HUES64 (cell line): ENCODE data around the gene STK33.

ENCODE experiments used
- H3K27ac ChIP-seq: 2 replicates; pipeline ENCODE4 v1.7.0; 2013; ENCODE audit warnings: low read depth, low read length, inconsistent platforms
- H3K27me3 ChIP-seq: 2 replicates; pipeline ENCODE4 v1.6.1; 2013; ENCODE audit warnings: mild to moderate bottlenecking, low read length; ENCODE audit not compliant: insufficient read depth
- H3K36me3 ChIP-seq: 2 replicates; pipeline ENCODE4 v1.6.1; 2013; ENCODE audit warnings: mild to moderate bottlenecking, low read length; ENCODE audit not compliant: insufficient read depth
- H3K4me1 ChIP-seq: 2 replicates; pipeline ENCODE4 v1.6.1; 2013; ENCODE audit warnings: mild to moderate bottlenecking, low read length, moderate library complexity; ENCODE audit not compliant: insufficient read depth
- H3K4me3 ChIP-seq: 2 replicates; pipeline ENCODE4 v1.5.1; 2013; ENCODE audit warnings: mild to moderate bottlenecking, low read length, moderate library complexity
- H3K9ac ChIP-seq: 2 replicates; pipeline ENCODE4 v1.6.1; 2013; ENCODE audit warnings: mild to moderate bottlenecking, low read depth, low read length
- H3K9me3 ChIP-seq: 2 replicates; pipeline ENCODE4 v1.6.1; 2013; ENCODE audit warnings: low read depth, low read length; ENCODE audit not compliant: insufficient read depth
- WGBS: fragments of 150-250, 120-280 bp; methylation state at CpG from one replicate; pipeline ENCODE4 v1.1.7; 2013; ENCODE audit warnings: missing lambda C conversion rate; 5-methylcytosine and 5-hydroxymethylcytosine counted together

STK33 gene

DNA sequence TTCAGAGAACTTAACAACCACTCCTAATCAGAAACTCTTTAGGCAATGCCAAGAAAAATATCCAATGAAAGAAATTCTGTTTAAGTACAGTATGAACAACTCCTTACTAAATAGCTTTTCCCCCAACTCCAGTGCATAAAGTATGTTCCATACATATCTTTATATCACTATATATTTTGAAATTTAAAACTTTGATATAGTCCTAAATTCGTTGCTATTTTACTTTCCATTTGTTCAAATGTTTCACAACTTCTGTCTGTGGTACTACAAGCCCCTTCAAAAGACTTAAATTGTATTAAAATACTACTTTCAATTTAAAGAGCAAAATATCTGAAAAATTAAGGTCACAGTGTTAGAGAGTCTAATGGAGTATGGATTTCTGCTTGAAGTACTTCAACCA is 52.6 kb downstream of the STK33 start:
- no peak overlapping the region for H3K4me3 ChIP-seq
- no peaks in the 10 kb centered on the region for H3K36me3 ChIP-seq
- no peak overlapping the region for H3K9ac ChIP-seq
- no CpG with 5 or more reads among the region's 1 CpG for WGBS
- no peaks in the 10 kb centered on the region for H3K4me1 ChIP-seq
- no peaks in the 10 kb centered on the region for H3K27me3 ChIP-seq
- no peaks in the 10 kb centered on the region for H3K9me3 ChIP-seq
- no peak overlapping the region for H3K27ac ChIP-seq

DNA sequence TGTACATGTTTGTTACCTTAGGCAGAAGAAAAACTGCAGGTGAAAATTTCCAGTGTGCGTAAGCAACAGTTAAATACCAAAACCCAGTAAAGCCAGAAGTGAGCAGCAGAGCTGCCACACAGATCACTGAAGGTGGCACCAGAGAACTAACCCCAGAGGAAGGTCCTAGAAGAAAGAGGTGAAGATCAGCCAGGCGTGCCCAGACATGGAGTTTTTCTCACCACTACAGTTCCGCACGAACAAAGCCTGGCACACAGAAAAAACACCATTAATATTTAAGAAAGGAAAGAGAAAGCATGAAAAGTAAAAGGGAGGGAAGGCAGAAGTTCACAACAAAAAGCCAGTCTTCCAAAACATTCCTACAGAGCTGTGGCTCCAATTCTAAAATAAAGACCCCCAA is 60.7 kb downstream of the STK33 start:
- H3K4me1 ChIP-seq, result peaks cover 1% of the 10 kb centered on the region; the same call in 1 of the 2 replicates
- 98% methylated on average over 2 of the region's 4 CpGs for WGBS
- no peak overlapping the region for H3K27ac ChIP-seq
- H3K36me3 ChIP-seq, result no peaks in the 10 kb centered on the region
- H3K4me3 ChIP-seq, result no peak overlapping the region
- no peaks in the 10 kb centered on the region for H3K9me3 ChIP-seq
- H3K9ac ChIP-seq, result no peak overlapping the region
- H3K27me3 ChIP-seq, result no peaks in the 10 kb centered on the region

DNA sequence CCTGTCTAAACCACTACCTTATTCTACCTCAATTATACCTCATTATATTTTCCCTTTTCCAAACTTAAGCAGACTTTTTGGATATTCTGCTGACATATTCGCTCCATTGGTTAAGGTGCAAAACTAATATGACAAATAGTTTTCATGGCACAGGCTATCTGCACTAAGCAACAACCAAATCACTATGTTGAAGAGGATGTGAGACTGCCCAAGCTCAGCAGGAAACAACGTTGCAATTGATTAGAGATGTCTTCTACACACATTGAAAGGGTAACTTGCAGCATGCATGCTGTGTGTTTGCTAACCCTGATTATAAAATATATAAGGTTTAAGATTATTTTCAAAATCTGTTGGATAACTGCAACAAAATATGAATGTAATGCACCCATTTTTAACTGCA is 61.6 kb downstream of the STK33 start:
- Histone ChIP-seq H3K4me3 (no peak overlapping the region), H3K4me1 (peaks cover 9% of the 10 kb centered on the region; the same call in 1 of the 2 replicates), H3K36me3 (no peaks in the 10 kb centered on the region), H3K27ac (no peak overlapping the region), H3K9ac (no peak overlapping the region), H3K27me3 (no peaks in the 10 kb centered on the region), H3K9me3 (no peaks in the 10 kb centered on the region)
- 96% methylated on average over 2 of the region's 2 CpGs for WGBS

DNA sequence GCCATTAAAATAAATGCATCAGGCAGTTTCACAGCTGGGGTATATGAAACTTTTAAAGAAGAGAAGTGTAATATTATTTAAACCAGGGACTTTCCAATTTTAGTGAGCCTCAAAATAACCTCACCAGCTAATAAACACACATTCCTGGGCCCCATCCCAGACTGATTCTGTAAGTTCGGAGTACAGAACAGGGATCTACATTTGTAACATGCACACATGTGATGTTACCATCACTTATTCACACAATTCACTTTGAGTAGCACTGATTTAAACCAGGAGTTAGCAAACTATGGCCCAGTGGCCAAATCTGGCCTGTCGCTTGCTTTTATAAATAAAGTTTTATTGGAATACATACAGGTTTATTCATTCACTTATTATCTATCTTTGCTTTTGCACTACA is 62.0 kb downstream of the STK33 start:
- 94% methylated on average over 1 of the region's 2 CpGs for WGBS
- Histone ChIP-seq H3K27ac (no peak overlapping the region), H3K27me3 (no peaks in the 10 kb centered on the region), H3K36me3 (no peaks in the 10 kb centered on the region), H3K9ac (no peak overlapping the region), H3K9me3 (no peaks in the 10 kb centered on the region), H3K4me3 (no peak overlapping the region), H3K4me1 (peaks cover 9% of the 10 kb centered on the region; the same call in 1 of the 2 replicates)

DNA sequence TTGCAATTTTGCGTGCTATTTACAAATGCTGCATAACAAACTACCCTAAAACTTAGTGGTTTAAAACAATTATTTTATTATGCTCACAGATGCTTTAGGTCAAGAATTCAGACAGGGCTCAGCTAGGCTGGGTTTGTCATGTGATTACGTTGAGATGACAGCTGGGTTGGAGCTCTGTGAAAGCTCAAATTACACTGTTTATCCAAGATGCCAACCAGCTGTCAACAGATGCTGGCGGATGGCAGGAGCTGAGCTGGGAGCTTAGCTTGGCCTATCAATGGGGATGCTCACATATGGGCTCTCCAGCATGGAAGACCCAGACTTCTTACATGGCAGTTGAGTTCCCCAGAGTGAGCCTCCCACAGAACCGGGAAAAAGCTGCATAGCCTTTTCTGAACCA is 62.7 kb downstream of the STK33 start:
- no peaks in the 10 kb centered on the region for H3K27me3 ChIP-seq
- 89% methylated on average over 4 of the region's 4 CpGs for WGBS

DNA sequence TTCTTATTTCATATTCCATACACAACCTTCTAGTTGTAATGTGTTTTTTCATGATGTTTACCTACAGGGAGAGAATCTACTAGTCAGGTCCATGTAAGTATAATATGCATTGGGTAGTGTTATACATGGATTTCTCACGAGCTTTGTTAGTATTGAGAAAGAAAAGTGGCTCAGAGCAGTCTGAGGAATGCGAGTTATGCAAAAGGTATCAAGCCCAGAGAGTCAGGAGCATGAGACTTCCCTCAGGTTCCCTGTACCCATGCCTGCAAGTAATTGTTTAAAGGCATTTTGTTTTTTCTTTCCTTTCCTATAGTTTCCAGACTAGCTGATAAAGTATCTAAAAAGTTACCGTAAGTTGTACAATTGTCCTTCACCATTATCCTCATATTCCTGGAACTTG is 66.1 kb downstream of the STK33 start:
- Histone ChIP-seq H3K4me1 (peaks cover 9% of the 10 kb centered on the region; the same call in 1 of the 2 replicates), H3K27ac (no peak overlapping the region), H3K9ac (no peak overlapping the region), H3K4me3 (no peak overlapping the region), H3K36me3 (no peaks in the 10 kb centered on the region), H3K9me3 (peaks cover 5% of the 10 kb centered on the region; the same call in 1 of the 2 replicates), H3K27me3 (no peaks in the 10 kb centered on the region)
- 55% methylated on average over 3 of the region's 3 CpGs for WGBS

More for the DNA sequence above, 62.7 kb downstream of the STK33 start:
- H3K9ac ChIP-seq, result no peak overlapping the region
- no peak overlapping the region for H3K4me3 ChIP-seq
- no peak overlapping the region for H3K27ac ChIP-seq
- peaks cover 9% of the 10 kb centered on the region; the same call in 1 of the 2 replicates for H3K4me1 ChIP-seq
- H3K36me3 ChIP-seq, result no peaks in the 10 kb centered on the region
- H3K9me3 ChIP-seq, result no peaks in the 10 kb centered on the region

DNA sequence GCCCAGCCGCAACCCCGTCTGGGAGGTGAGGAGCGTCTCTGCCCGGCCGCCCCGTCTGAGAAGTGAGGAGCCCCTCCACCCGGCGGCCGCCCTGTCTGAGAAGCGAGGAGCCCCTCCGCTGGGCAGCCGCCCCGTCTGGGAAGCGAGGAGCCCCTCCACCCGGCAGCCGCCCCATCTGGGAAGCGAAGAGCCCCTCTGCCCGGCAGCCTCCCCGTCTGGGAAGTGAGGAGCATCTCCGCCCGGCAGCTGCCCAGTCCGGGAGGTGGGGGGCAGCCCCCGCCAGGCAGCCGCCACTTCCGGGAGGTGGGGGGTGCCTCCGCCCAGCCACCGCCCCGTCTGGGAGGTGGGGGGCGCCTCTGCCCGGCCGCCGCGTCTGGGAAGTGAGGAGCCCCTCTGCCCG is 70.6 kb downstream of the STK33 start:
- no peak overlapping the region for H3K27ac ChIP-seq
- no peak overlapping the region for H3K4me3 ChIP-seq
- peaks cover 10% of the 10 kb centered on the region; the same call in 1 of the 2 replicates for H3K9me3 ChIP-seq
- WGBS, result 97% methylated on average over 34 of the region's 34 CpGs
- peaks cover 9% of the 10 kb centered on the region; the same call in 1 of the 2 replicates for H3K4me1 ChIP-seq
- no peak overlapping the region for H3K9ac ChIP-seq
- no peaks in the 10 kb centered on the region for H3K36me3 ChIP-seq
- no peaks in the 10 kb centered on the region for H3K27me3 ChIP-seq

DNA sequence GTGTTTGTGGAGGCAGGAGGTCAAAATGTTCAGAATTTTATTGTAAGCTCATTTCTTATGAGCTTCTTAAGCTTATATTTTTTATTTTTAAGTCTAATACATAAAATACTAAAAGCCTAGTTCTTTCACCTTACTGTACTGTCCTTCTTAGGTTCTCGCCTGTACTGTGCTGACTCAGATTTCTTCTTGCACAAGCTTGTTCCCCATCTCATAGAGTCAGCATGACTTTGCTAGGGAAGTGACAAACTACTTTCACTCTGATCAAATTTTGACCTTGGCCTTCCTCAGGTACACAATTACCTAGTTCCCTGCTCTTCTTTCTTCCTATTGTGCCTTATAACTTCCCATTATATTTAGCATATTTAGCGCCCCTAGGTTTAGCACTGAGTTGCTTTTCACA is 81.5 kb downstream of the STK33 start:
- 95% methylated on average over 2 of the region's 2 CpGs for WGBS
- H3K9ac ChIP-seq, result no peak overlapping the region

DNA sequence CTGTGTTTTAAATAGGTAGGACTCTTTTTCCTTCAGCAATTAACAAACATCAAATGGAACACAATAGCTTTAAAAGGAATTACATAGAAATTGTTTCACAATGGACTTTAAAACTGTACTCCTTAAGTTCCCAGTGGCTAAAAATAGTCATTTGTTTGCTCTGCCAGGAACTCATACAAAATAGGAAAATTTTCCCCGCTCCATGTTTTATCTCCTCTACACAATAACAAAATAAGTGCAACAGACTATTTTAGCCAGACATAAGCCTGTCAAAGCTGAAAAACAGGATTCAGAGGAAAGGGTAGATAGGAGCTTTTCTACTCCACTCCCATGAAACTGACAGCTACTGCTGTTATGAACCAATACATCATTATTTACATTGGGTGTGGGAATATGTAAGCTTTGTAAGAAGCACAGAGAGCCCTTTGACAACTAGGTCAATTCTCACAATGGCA is 90.1 kb downstream of the STK33 start:
- H3K9ac ChIP-seq, result no peak overlapping the region
- no peaks in the 10 kb centered on the region for H3K36me3 ChIP-seq
- H3K27ac ChIP-seq, result no peak overlapping the region
- WGBS, result 96% methylated on average over 1 of the region's 1 CpG
- H3K27me3 ChIP-seq, result no peaks in the 10 kb centered on the region
- no peaks in the 10 kb centered on the region for H3K4me1 ChIP-seq
- no peaks in the 10 kb centered on the region for H3K9me3 ChIP-seq
- no peak overlapping the region for H3K4me3 ChIP-seq

More for the DNA sequence above, 81.5 kb downstream of the STK33 start:
- Histone ChIP-seq H3K9me3 (peaks cover 18% of the 10 kb centered on the region), H3K4me3 (no peak overlapping the region), H3K36me3 (no peaks in the 10 kb centered on the region), H3K27me3 (no peaks in the 10 kb centered on the region), H3K4me1 (no peaks in the 10 kb centered on the region), H3K27ac (no peak overlapping the region)

DNA sequence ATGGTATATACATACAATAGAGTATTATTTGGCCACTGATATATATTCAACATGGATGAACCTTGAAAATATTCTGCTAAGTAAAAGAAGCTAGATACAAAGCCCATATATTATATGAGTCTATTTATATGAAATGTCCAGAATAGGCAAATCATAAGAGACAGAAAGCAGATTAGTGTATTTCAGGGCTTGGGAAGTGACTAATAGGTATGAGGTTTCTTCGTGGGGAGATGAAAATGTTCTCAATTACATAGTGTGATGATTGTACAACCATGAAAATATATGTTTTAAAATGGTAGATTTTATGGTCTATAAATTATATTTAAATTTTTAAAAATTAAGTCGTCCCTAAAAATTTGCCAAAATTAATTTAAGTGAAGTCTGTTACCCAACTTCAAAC is 92.2 kb downstream of the STK33 start:
- no peak overlapping the region for H3K9ac ChIP-seq
- H3K4me1 ChIP-seq, result no peaks in the 10 kb centered on the region
- no peak overlapping the region for H3K4me3 ChIP-seq
- 77% methylated on average over 2 of the region's 2 CpGs for WGBS
- no peak overlapping the region for H3K27ac ChIP-seq
- H3K27me3 ChIP-seq, result no peaks in the 10 kb centered on the region
- no peaks in the 10 kb centered on the region for H3K36me3 ChIP-seq
- no peaks in the 10 kb centered on the region for H3K9me3 ChIP-seq

DNA sequence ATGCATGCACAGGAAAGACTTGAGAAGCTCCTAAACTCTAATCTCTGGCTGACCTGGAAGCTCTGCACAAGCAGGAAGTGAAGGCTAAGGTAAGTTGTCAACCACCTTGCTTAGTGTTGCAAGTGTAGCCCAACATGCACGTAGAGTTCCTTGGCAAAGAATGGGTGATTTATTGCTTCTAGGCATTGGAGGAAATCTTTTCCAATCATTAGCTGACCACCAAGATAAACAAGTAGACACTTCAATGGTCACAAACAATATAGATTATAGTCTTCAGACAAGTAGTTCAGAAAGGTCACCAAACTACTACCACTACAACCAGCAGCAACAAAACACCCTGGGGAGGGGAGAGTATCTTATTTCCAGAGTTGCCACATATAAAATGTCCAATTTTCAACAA is 105.6 kb downstream of the STK33 start:
- H3K9me3 ChIP-seq, result peaks cover 19% of the 10 kb centered on the region
- H3K36me3 ChIP-seq, result no peaks in the 10 kb centered on the region
- H3K4me3 ChIP-seq, result no peak overlapping the region
- no peaks in the 10 kb centered on the region for H3K27me3 ChIP-seq
- H3K9ac ChIP-seq, result no peak overlapping the region
- 94% methylated on average over 1 of the region's 1 CpG for WGBS
- no peak overlapping the region for H3K27ac ChIP-seq
- no peaks in the 10 kb centered on the region for H3K4me1 ChIP-seq

DNA sequence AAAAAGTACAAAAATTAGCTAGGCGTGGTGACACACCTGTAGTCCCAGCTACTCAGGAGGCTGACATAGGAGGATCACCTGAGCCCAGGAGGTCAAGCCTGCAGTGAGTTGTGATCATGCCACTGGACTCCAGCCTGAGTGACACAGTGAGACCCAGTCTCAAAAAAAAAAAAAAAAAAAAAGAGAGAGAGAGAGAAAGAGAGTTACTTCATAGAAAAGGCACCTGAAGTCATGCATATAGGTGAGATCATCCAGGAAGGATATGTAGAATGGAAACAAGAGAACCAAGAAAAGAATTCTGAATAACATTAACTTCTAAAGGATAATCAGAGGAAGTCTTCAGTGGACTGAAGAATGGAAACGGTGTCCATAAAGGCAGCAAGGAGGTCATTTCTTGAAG is 106.8 kb downstream of the STK33 start:
- Histone ChIP-seq H3K27me3 (no peaks in the 10 kb centered on the region), H3K4me3 (no peak overlapping the region), H3K36me3 (no peaks in the 10 kb centered on the region), H3K4me1 (no peaks in the 10 kb centered on the region), H3K9me3 (peaks cover 19% of the 10 kb centered on the region), H3K27ac (no peak overlapping the region), H3K9ac (no peak overlapping the region)
- WGBS, result 93% methylated on average over 2 of the region's 2 CpGs
